HFFc6 (cell line): ENCODE measurements around the gene EME2. TPM values are rescaled to one million over a fixed set of nuclear protein-coding genes. Genes with fewer than 3 reads are reported as not detected.
A peak's percentile ranks its signal among the peaks of the same experiment; 100 is the strongest.

Experiments
- DNase-seq: peaks from one replicate; pipeline ENCODE4 v3.0.0-alpha.2; 2018
- H3K27ac Mint-ChIP-seq: 2 replicates; pipeline ENCODE4 v1.8.0; 2020; ENCODE audit warnings: mild to moderate bottlenecking, mixed read lengths
- H3K27me3 Mint-ChIP-seq: 2 replicates; pipeline ENCODE4 v1.8.0; 2021; ENCODE audit warnings: mild to moderate bottlenecking, moderate library complexity, mixed read lengths; ENCODE audit not compliant: insufficient read depth
- H3K36me3 Mint-ChIP-seq: 2 replicates; pipeline ENCODE4 v1.8.0; 2021; ENCODE audit warnings: low read depth, mixed read lengths
- H3K4me1 Mint-ChIP-seq: 2 replicates; pipeline ENCODE4 v1.8.0; 2020; ENCODE audit warnings: low read depth, mixed read lengths
- H3K4me3 Mint-ChIP-seq: 2 replicates; pipeline ENCODE4 v1.8.0; 2020; ENCODE audit warnings: mild to moderate bottlenecking, moderate library complexity, mixed read lengths
- H3K9me3 Mint-ChIP-seq: 2 replicates; pipeline ENCODE4 v1.8.0; 2020; ENCODE audit warnings: mild to moderate bottlenecking, mixed read lengths
- CTCF ChIP-seq: fragments of 200-600 bp; sonication (generic); IDR thresholded peaks from 2 replicates; pipeline ENCODE4 v1.5.0; 2021; ENCODE audit warnings: antibody characterized with exemption, mild to moderate bottlenecking
- microRNA-seq: library from miRNA; unstranded; fragments of <30 nt; microRNA quantifications from one replicate; pipeline ENCODE4, GENCODE V29; 2019
- total RNA-seq, 6 experiments: library from RNA; stranded (reverse); fragmentation: NEBNext Ultra II Directional; extraction: Animal tissue kit (Norgen Biotek cat#: 25700); gene quantifications; 2 replicates in 1 of 6; 3 replicates in 5 of 6; pipeline ENCODE4 v1.2.3, GENCODE V29; 2021

The EME2 gene
- total RNA-seq, 6 experiments from 2014 or later, result 11.4 to 16.1 (median 12.3) TPM

GRCh38 chr16:1820946-1821290 lies 48.3 kb downstream of the EME2 start:
- H3K27ac Mint-ChIP-seq, result no peak overlapping the region
- H3K36me3 Mint-ChIP-seq, result no peaks in the 10 kb centered on the region
- TF ChIP-seq CTCF, result no peak
- H3K9me3 Mint-ChIP-seq, result no peaks in the 10 kb centered on the region
- DNase-seq, result no peak
- no peak overlapping the region for H3K4me3 Mint-ChIP-seq
- peaks cover 13% of the 10 kb centered on the region for H3K4me1 Mint-ChIP-seq
- H3K27me3 Mint-ChIP-seq, result peaks cover 3% of the 10 kb centered on the region; the same call in 1 of the 2 replicates

GRCh38 chr16:1821861-1822611 lies 49.4 kb downstream of the EME2 start:
- Mint-ChIP-seq H3K36me3 (no peaks in the 10 kb centered on the region), H3K27me3 (peaks cover 3% of the 10 kb centered on the region; the same call in 1 of the 2 replicates), H3K27ac (no peak overlapping the region), H3K4me1 (peaks cover 13% of the 10 kb centered on the region), H3K9me3 (no peaks in the 10 kb centered on the region), H3K4me3 (no peak overlapping the region)
- no peak for TF ChIP-seq CTCF
- DNase-seq, result no peak

GRCh38 chr16:1822801-1823200 lies 50.2 kb downstream of the EME2 start:
- Mint-ChIP-seq H3K36me3 (peaks cover 6% of the 10 kb centered on the region), H3K27me3 (peaks cover 3% of the 10 kb centered on the region; the same call in 1 of the 2 replicates), H3K4me1 (peaks cover 18% of the 10 kb centered on the region), H3K4me3 (no peak overlapping the region), H3K9me3 (no peaks in the 10 kb centered on the region), H3K27ac (no peak overlapping the region)
- no peak for TF ChIP-seq CTCF
- DNase-seq, result no peak

GRCh38 chr16:1823821-1824220 lies 51.2 kb downstream of the EME2 start:
- H3K36me3 Mint-ChIP-seq, result peaks cover 6% of the 10 kb centered on the region

GRCh38 chr16:1825381-1825863 lies 52.8 kb downstream of the EME2 start:
- Mint-ChIP-seq H3K9me3 (no peaks in the 10 kb centered on the region), H3K27ac (no peak overlapping the region), H3K4me3 (peak overlapping the region; percentile 81), H3K36me3 (peaks cover 6% of the 10 kb centered on the region), H3K4me1 (peaks cover 33% of the 10 kb centered on the region), H3K27me3 (peaks cover 3% of the 10 kb centered on the region; the same call in 1 of the 2 replicates)
- no peak for TF ChIP-seq CTCF
- DNase-seq, result no peak

More at GRCh38 chr16:1823821-1824220, 51.2 kb downstream of the EME2 start:
- Mint-ChIP-seq H3K9me3 (no peaks in the 10 kb centered on the region), H3K4me1 (peaks cover 26% of the 10 kb centered on the region), H3K4me3 (no peak overlapping the region), H3K27ac (no peak overlapping the region), H3K27me3 (peaks cover 3% of the 10 kb centered on the region; the same call in 1 of the 2 replicates)
- peak; percentile 60 for TF ChIP-seq CTCF
- DNase-seq, result peak; percentile 64

Small RNAs within 50 kb of the gene (microRNA-seq; reads per million reads assigned to microRNA genes)
- 16.2 reads per million, percentile 21 among the genes with 10 or more reads in this experiment for gene MIR3177

Other genes starting within 250 kb of the EME2 start
- 10 to 100 TPM; 15.4 to 28.5 (median 16.2) TPM for gene TMEM204, start 239.1 kb upstream of the EME2 start, total RNA-seq
- 10 to 100 TPM; 11.1 to 15.6 (median 13.2) TPM for gene IFT140, start 160.7 kb upstream of the EME2 start, total RNA-seq
- 10 to 100 TPM; 10.7 to 14.2 (median 12.4) TPM for gene CRAMP1, start 160.4 kb upstream of the EME2 start, total RNA-seq
- gene JPT2, start 94.5 kb upstream of the EME2 start, total RNA-seq, result 10 to 100 TPM; 71.7 to 92.9 (median 80.8) TPM
- gene MAPK8IP3, start 66.6 kb upstream of the EME2 start, total RNA-seq, result 10 to 100 TPM; 34.3 to 39.9 (median 37.1) TPM
- gene NME3, start 1.3 kb upstream of the EME2 start, total RNA-seq, result 10 to 100 TPM; 28.2 to 61.0 (median 31.3) TPM
- 100 to 1,000 TPM; 122 to 161 (median 132) TPM for gene MRPS34, start 324 bp downstream of the EME2 start, total RNA-seq
- 10 to 100 TPM; 12.3 to 15.8 (median 13.9) TPM for gene SPSB3, start 9.8 kb downstream of the EME2 start, total RNA-seq
- 10 to 100 TPM; 41.5 to 53.8 (median 43.5) TPM for gene NUBP2, start 10.2 kb downstream of the EME2 start, total RNA-seq
- gene IGFALS, start 20.9 kb downstream of the EME2 start, total RNA-seq, result not detected
- 10 to 100 TPM; 34.2 to 55.3 (median 38.7) TPM for gene HAGH, start 54.0 kb downstream of the EME2 start, total RNA-seq
- 10 to 100 TPM; 29.4 to 40.7 (median 31.2) TPM for gene FAHD1, start 54.4 kb downstream of the EME2 start, total RNA-seq
- gene MEIOB, start 99.4 kb downstream of the EME2 start, total RNA-seq, result not detected
- gene HS3ST6, start 145.6 kb downstream of the EME2 start, total RNA-seq, result not detected
- 10 to 100 TPM; 21.0 to 27.4 (median 22.7) TPM for gene MSRB1, start 170.4 kb downstream of the EME2 start, total RNA-seq
- gene RPL3L, start 181.9 kb downstream of the EME2 start, total RNA-seq, result not detected
- 100 to 1,000 TPM; 146 to 190 (median 173) TPM for gene NDUFB10, start 186.7 kb downstream of the EME2 start, total RNA-seq
- gene RPS2, start 192.0 kb downstream of the EME2 start, total RNA-seq, result 1,000 to 10,000 TPM; 2,281 to 2,831 (median 2,477) TPM
- not detected for gene RNF151, start 194.0 kb downstream of the EME2 start, total RNA-seq
- gene TBL3, start 199.2 kb downstream of the EME2 start, total RNA-seq, result 10 to 100 TPM; 42.4 to 47.3 (median 44.1) TPM
- under 1 TPM in 3 of 6 experiments, not detected in 3; 0.28 to 0.46 (median 0.45) TPM for gene NOXO1, start 208.7 kb downstream of the EME2 start, total RNA-seq
- gene GFER, start 211.4 kb downstream of the EME2 start, total RNA-seq, result 10 to 100 TPM; 28.8 to 45.5 (median 40.2) TPM
- 1 to 10 TPM in 5 of 6 experiments, under 1 TPM in 1; 0.96 to 1.4 (median 1.2) TPM for gene SYNGR3, start 217.2 kb downstream of the EME2 start, total RNA-seq
- gene ZNF598, start 237.0 kb downstream of the EME2 start, total RNA-seq, result 10 to 100 TPM; 37.1 to 48.1 (median 40.7) TPM
- 1 to 10 TPM in 4 of 6 experiments, under 1 TPM in 2; 0.57 to 2.1 (median 1.4) TPM for gene NPW, start 247.0 kb downstream of the EME2 start, total RNA-seq